Thoracic aorta (tissue), 2 donors: ENCODE data around the gene PYGL. TPM values are rescaled to one million over a fixed set of nuclear protein-coding genes. Genes with fewer than 3 reads are reported as not detected.
A peak's percentile ranks its signal among the peaks of the same experiment; 100 is the strongest.

Experiments
- ATAC-seq: fragments of 150-250 bp; one replicate; pipeline ENCODE4 v1.8.0; 2017; ENCODE audit warnings: low read depth; ENCODE audit not compliant: insufficient number of reproducible peaks, low FRiP score
- DNase-seq: peaks from one replicate; pipeline ENCODE4 v3.0.0-alpha.2; 2020; ENCODE audit warnings: low spot score
- H3K27ac ChIP-seq, 2 donors: fragments of 200-600 bp; sonication (generic); 1 replicate in 1 of 2; 2 replicates in 1 of 2; pipeline ENCODE4 v1.5.1; 2016; ENCODE audit warnings: mild to moderate bottlenecking in 2 of 2, moderate library complexity in 2 of 2
- H3K27me3 ChIP-seq: fragments of 200-600 bp; sonication (generic); replicated peaks from 2 replicates; pipeline ENCODE4 v1.6.0; 2016; ENCODE audit warnings: mild to moderate bottlenecking; ENCODE audit not compliant: insufficient read depth
- H3K36me3 ChIP-seq: fragments of 200-600 bp; sonication (generic); one replicate; pipeline ENCODE4 v1.5.1; 2016
- H3K4me1 ChIP-seq, 2 donors: fragments of 200-600 bp; sonication (generic); 1 replicate in 1 of 2; 2 replicates in 1 of 2; pipeline versions ENCODE4 v1.5.1 to v1.6.0; 2016; ENCODE audit warnings: low read depth in 2 of 2, mild to moderate bottlenecking in 1 of 2; ENCODE audit not compliant: control insufficient read depth in 1 of 2
- H3K4me3 ChIP-seq: fragments of 200-600 bp; sonication (generic); 2 replicates; pipeline ENCODE4 v1.5.1; 2016; ENCODE audit warnings: mild to moderate bottlenecking
- H3K9me3 ChIP-seq: fragments of 200-600 bp; sonication (generic); 2 replicates; pipeline ENCODE4 v1.5.1; 2016
- total RNA-seq, 2 donors: library from RNA; depleted of rRNA; stranded (reverse); fragments of >200 nt; gene quantifications; one replicate each; pipeline versions ENCODE4 v1.1.0 to v1.2.3, GENCODE V29; 2016
- TF ChIP-seq, protein P1 (sequence below): fragments of 200-600 bp; sonication (generic); IDR thresholded peaks from one replicate; pipeline ENCODE4 v1.5.1; 2019; ENCODE audit warnings: antibody characterized with exemption

Gene PYGL
- total RNA-seq, 2 donors from 2014 or later, result 39.9 to 51.2 TPM

DNA sequence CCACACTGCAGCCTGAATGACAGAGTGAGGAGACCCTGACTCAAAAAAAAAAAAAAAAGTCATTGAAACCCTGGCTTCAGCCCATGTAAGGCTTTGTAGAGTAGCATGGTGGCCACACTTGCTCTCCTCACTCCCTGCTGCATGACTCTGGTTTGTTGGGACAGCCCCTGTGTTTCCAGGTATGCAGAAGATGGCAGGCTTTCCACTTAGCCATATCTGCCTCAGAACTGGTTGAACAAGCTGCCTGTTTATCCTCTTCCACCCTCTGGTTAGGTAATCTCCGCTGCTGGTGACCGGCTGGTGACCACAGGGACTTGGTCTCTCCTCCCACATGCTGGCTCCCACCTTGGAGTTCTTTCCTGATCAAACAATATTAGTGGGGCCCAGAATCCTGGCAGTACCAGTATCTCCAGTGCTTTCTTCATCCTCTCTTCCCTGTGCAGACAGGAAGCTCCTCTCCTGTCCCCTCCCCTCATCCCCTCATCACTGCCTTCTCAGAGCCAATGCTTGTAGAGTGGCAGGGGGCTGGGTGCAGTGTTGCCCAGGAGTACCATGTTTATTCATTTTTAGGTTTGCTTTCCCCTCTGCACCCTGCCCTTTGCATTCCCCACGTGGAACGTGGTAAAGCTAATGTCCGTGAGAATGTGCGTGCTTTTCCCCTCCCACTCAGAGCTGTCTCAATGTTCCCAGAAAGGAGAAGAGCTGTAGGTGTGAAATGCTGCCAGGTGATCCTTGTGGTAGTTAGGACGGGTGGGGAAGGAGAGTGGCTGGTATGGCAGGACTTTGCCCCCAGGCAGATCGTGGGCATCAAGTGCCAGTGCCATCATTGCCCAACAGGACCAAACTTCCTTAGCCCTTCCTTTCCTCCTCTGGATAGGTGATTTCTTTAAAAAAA lies 61.1 kb downstream of the PYGL start:
- H3K9me3 ChIP-seq, result no peaks in the 10 kb centered on the region
- no peaks in the 10 kb centered on the region for H3K27me3 ChIP-seq
- ATAC-seq, result no peak
- H3K36me3 ChIP-seq, result no peaks in the 10 kb centered on the region
- no peak for DNase-seq
- H3K27ac ChIP-seq, result no peak overlapping the region
- no peaks in the 10 kb centered on the region for H3K4me1 ChIP-seq
- H3K4me3 ChIP-seq, result no peak overlapping the region
- TF ChIP-seq, protein P1, sequence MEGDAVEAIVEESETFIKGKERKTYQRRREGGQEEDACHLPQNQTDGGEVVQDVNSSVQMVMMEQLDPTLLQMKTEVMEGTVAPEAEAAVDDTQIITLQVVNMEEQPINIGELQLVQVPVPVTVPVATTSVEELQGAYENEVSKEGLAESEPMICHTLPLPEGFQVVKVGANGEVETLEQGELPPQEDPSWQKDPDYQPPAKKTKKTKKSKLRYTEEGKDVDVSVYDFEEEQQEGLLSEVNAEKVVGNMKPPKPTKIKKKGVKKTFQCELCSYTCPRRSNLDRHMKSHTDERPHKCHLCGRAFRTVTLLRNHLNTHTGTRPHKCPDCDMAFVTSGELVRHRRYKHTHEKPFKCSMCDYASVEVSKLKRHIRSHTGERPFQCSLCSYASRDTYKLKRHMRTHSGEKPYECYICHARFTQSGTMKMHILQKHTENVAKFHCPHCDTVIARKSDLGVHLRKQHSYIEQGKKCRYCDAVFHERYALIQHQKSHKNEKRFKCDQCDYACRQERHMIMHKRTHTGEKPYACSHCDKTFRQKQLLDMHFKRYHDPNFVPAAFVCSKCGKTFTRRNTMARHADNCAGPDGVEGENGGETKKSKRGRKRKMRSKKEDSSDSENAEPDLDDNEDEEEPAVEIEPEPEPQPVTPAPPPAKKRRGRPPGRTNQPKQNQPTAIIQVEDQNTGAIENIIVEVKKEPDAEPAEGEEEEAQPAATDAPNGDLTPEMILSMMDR, result no peak

DNA sequence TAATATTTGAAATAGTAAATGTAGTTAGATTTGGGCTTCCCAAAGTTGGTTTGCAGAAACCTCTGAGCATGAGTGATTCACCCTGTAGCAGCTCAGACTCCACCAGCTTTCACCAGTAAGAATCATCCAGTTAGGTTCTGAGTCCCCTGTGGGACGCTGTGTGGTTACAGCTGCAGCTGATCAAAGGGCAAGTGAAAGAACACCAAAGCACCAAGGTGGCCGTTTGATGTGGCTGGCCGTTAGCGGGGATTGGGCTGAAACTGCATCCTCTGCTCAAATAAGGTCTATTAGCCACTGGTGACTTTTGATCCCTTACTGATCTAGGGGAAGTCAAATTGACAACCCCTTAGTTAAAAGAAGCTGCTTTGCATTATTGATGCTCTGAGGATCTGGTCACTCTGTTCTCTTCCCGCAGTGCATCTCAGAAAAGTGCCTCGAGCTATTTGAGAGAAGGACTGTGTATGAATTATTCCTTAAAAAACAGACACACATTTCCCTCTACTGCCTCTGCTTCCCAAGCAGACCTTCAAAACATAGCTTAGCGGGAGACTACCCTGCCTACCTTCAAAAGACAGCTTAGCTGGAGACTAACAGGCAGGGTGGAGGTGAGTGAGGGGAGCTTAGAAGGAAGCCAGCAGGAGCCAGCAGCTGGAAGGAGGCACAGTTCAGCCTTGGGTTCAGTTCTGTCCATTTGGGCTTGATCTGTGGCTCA lies 68.8 kb downstream of the PYGL start:
- Histone ChIP-seq H3K4me3 (no peak overlapping the region), H3K4me1 (peaks cover 0 to 4% of the 10 kb centered on the region in 2 donors), H3K36me3 (no peaks in the 10 kb centered on the region), H3K27me3 (peaks cover 7% of the 10 kb centered on the region), H3K27ac (no peak overlapping the region), H3K9me3 (no peaks in the 10 kb centered on the region)
- DNase-seq (no peak), ATAC-seq (no peak)
- TF ChIP-seq, protein P1, result no peak

DNA sequence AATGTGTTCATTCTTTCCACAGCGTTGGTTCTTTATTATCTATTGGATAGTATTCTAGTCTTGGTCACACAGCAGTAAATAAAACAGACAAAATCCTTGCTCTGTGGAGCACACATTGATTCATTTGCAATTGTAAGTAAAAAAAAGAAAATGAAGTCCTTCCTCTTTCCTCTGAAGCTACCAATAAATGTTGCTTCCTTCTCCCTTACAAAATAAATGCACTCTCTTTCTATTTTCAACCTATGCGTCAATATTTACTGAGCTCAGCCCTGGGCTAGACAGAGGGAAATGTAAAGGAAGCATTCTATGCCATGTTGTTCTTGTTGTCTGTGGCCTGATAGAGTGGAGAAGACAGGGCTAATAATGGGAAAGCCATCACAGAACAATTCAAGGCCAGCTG lies 69.5 kb downstream of the PYGL start:
- Histone ChIP-seq H3K9me3 (no peaks in the 10 kb centered on the region), H3K4me1 (peaks cover 0 to 4% of the 10 kb centered on the region in 2 donors), H3K36me3 (no peaks in the 10 kb centered on the region), H3K27me3 (peaks cover 7% of the 10 kb centered on the region), H3K4me3 (no peak overlapping the region), H3K27ac (no peak overlapping the region)
- ATAC-seq (no peak), DNase-seq (no peak)
- TF ChIP-seq, protein P1, result no peak

DNA sequence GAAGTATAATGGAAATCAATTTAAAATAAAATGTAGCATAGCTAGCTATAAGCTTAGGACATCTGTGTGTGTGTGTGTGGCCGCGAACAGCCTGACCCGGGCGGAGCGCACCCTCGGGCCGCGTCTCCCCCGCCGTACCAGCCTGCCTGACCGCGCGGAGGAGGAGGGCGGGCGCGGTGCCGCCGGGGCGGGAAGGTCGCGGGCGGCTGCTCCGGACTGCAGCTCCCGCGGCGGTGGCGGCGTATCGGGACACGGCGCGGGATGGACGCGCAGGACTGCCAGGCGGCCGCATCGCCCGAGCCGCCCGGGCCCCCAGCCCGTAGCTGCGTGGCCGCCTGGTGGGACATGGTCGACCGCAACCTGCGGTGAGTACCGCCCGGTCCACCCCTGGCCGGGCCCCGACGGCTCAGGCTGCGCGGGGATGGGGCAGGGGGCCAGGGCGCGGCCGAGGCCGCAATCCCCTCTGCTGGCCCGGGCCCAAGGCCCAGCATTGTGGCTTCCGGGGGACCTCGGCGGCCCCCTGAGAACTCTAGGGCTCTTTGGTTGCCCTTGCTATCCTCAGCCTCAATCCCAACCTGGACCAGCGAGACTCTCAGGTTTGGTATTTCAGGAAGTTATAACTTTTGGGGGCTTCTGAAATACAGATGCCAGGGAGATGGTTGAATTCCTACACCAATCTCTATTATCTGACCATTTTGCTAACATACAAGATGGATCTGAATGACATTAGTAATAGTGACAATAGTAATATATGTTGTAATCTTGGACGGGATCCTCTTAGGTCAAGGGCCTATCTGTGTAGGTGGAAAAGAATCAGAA lies 72.2 kb downstream of the PYGL start, which contains the start of gene ABHD12B:
ABHD12B (plus strand) TSS at position 140 of the 819 bp plus-strand sequence; CDS start at position 262, 122 bp downstream.
- Histone ChIP-seq H3K9me3 (no peaks in the 10 kb centered on the region), H3K4me1 (peaks cover 0 to 4% of the 10 kb centered on the region in 2 donors), H3K36me3 (no peaks in the 10 kb centered on the region), H3K27me3 (peaks cover 7% of the 10 kb centered on the region), H3K27ac (no peak within 1 kb of the TSS), H3K4me3 (peak within 1 kb of the TSS; percentile 54)
- DNase-seq, result no peak
- no peak for ATAC-seq
- TF ChIP-seq, protein P1, result no peak
